C1 segment of cervical spinal cord (tissue), 14 donors: Measurements from ENCODE around the gene NKAIN4.

Experiments used
- DNase-seq, 14 donors: peaks; one replicate each; lab custom pipeline; 2025; lab: John Stamatoyannopoulos, UW

Gene NKAIN4

DNA sequence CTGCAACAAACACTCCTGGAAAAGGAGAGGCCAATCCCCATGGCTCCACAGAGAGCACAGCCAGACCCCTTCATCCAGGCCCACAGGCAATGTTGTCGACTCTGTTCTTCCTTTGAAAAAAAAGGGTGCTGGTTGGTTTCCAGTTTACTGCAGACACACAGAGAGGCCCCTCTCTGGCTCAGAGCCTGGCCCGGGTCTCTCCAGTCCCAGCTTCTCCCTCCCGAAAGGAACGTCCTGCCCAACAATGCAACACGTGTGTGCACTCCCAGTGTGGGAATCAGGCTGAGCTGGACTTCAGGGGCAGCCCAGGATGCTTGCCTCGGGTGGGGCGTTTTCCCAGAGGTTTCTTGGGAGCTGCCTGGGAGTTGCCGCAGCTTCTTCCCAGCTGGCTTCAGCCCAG, 4.5 kb upstream of the NKAIN4 start:
- DNase-seq, result no peak

DNA sequence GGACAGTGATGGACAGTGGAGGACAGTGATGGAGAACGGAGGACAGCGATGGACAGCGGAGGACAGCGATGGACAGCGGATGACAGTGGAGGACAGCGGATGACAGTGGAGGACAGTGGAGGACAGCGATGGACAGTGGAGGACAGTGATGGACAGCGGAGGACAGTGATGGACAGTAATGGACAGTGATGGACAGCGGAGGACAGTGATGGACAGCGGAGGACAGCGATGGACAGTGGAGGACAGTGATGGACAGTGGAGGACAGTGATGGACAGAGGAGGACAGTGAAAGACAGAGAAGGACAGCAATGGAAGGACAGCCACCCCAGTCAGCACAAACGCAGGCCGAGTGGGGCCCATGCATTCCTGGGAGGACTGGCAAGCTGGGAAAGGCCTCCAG, 3.4 kb upstream of the NKAIN4 start:
- no peak for DNase-seq

DNA sequence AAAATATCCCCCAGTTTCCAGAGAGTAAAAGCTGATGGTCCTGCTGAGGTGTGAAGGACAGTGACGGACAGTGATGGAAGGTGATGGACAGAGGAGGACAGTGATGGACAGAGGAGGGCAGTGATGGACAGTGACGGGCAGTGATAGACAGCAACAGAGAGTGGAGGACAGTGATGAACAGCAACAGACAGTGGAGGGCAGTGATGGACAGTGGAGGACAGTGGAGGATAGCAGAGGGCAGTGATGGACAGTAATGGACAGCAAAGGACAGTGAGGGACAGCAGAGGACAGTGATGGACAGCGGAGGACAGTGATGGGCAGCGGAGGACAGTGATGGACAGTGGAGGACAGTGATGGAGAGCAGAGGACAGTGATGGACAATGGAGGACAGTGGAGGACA, 2.7 kb upstream of the NKAIN4 start:
- no peak for DNase-seq

DNA sequence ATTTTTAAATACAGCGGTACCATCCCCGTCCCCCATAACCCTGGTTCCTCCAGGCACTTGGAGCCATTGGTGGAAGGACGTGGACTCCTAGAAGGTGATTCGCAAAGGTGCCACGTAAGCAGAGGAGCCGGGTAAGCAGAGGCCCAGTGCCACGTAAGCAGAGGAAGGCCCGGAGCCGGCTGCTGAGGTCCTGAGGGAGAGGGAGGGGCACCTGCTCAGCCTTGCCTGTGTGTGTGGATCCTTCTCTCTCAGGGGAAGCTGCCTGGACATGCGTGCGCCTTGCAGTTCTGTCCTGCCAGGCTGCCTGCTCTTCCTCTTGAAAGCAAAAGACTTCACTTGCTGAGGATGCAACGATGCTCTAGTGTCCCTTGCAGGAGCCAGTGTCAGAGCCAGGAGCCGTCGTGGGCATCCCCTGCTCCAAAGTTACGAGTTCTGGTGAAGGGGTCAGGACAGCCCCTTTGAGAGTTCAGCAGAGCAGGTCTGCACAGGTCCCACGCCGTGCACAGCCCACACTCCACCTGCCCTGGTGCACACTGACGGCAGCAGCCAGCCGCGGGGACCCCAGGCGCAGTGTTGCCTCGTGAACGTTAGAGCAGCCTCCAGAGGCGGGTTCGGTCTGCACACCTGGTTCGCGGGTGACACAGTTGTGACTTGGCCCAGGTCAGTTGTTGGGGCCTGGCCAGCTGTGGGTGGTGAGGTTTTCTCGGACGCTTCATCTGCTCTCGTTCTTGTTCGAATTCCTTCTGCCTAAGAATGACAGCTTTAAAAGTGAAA, 1.9 kb upstream of the NKAIN4 start:
- DNase-seq, result no peak

DNA sequence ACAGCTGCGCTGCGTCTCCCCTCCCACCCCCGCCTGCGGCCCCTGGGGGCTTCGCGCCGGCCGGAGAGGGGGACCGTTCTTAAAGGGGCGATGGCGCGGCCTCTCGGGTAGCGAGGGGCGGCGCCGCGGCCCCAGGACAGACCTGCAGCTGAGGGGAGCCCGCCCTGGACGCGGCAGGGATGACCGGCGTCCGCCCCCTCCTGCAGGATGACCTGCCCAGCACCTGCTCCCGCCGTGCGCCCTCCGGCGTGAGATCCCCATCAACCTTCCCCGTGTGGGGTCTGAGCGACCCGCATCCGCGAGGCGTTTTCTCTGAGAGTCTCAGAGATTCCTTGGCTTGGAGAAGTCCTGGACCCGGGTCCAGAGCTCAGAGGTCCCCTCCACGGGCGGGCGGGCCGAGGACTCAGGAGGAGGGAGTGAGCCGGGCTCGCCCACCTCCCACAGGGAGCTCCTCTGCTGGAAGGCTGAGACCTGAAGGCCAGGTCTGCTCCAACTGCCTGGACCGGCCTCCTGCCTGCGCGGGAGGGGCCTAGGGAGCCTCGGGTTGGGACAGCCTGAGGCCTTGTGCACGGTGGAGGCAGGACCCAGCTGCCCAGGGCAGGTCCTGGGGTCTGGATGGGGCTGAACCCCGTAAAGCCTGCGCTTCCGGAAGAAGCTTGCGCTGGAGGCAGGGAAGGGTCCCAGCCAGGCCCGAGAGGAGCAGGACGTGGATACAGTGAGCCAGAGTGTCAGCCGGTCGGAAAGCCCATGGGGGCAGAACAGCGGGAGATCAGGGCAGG, 532 bp upstream of the NKAIN4 start:
- DNase-seq, result no peak

DNA sequence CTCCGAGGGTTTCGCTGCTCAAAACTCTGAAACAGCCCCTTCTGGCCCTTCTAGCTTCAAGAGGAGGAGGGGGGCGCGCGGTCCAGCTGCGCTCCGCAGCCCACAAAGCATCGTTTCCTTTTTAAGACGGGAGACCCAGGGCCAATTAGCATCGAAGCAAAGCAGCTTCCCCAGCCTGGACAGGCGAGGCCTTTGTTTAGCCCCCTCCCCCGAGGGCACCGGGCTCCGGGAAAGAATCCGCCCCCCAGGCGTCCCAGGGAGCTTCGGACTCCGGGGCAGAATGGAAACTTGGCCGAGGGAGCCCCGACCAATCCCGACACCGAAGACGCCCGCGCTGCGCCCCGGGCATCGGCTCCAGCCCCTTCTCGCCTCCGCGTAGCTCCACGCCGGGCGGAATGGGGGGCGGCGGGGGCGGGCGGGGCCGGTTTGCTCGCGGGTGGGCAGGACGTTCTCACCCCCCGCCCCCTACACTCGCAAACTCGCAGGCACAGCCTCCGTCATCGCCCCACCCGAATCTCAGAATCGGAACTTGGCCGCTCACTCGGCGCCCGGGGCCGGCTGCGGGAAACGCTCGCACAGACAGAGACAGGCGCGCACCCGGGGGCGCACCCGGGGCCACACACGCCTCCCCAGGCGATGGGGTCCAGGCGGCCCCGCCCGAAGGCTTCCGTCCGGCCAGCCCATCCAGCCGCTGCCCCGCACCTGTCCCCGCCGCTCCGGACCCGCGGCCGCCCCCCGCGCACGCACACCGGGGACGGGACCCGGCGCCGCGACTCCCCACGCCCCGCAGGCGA, 628 bp downstream of the NKAIN4 start:
- peak in 6 of 14 donors; percentile 13 to 57 (median 18) for DNase-seq

DNA sequence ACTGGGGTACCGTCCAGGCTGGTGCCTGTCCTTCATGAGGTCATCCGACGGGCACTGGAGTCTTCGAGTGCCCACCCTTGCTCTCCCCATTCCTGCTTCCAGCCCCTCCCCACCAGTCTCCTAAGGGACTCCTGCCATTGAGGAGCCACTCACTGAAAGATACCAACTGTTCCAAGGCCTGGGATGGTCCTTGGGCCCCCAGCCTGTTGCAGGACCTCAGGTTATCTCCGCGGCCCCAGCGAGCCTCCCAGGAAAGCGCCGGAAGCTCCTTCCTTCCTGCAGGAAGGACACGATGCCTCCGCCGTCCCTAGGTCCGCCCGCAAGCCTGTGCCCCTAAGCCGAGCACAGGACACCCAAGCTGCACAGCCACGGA, 1.2 kb downstream of the NKAIN4 start:
- DNase-seq, result no peak

DNA sequence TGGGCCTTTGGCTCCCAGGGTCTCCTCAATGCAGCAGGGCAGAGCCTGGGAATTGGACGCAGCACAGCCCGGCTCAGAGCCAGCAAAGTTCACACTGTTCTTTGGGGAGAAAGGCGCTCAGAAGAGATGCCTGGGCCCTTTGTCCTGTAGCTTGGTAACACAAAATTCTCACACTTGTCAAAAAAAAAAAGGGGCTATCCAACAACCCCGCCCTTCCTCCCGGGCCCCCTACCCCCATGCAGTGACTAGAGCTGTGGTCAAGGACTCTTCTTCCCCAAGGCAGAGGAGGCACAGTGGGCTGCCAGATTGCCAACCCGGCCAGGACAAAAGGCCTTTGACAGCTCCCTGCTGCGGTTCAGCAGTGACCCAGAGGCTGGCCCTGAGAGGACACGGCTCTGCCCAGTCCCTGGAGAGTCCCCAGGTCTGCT, 2.0 kb downstream of the NKAIN4 start:
- DNase-seq, result peak in 10 of 14 donors; percentile 31 to 78 (median 54)

DNA sequence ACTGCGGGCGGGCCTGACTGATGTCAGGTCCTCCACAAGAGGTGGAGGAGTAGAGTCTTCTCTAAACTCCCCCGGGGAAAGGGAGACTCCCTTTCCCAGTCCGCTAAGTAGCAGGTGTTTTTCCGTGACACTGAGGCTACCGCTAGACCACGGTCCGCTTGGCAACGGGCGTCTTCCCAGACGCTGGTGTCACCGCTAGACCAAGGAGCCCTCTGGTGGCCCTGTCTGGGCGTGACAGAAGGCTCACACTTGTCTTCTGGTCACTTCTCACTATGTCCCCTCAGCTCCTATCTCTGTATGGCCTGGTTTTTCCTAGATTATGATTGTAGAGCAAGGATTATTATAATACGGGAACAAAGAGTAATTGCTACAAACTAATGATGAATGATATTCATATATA, 2.9 kb downstream of the NKAIN4 start:
- DNase-seq, result peak in 2 of 14 donors; percentile 24 to 43

DNA sequence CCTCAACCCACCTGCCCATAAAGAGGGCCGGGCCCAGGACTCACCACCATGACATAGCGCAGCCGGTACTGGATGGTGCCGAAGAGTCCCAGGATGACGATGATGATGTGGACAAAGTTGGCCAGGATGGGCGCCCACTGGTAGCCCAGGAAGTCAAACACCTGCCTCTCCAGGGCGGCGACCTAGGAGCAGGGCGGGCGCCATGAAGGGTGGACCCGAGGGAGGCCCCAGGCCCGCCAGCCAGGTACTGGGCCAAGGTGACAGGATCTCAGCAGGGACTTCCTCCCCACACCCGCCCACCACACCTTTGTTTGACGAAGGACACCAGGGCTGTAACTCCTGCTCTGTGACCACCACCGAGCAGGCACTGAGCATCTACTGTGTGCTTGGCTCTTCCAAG, 4.4 kb downstream of the NKAIN4 start:
- DNase-seq, result no peak

DNA sequence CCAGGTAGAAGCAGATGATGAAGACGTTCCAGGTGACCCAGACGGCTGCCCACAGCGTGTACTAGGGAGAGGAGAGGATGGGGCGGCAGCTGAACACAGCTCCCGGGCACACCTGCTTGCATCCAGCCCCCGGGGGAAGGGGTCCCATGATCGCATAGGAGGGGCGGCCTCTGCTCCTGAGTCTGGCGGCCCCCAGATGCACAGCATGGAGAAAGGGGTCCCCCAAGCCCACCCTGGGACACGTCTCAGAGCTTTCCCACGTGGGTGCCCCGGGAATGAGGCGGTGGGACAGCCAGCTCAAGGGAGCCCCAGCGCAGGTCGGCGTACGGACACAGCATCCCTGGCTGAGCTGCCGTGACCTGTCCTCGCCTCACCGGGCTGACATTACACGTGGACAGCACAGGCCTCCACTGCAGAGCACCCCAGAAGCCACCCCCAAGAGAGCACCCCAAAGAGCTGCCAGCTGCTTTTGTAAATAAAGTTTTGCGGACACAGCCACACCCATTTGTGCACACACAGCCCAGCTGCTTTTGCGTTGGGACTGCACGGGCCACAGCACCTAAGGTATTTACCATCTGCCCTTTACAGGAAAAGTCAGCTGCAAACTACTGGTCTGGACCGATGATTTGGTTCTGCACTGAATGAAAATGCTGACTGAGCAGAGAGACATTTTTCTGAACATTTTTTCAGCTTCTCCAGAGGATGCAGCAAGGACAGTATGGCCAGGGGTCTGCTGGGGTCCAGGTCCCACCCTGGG, 5.2 kb downstream of the NKAIN4 start:
- no peak for DNase-seq

DNA sequence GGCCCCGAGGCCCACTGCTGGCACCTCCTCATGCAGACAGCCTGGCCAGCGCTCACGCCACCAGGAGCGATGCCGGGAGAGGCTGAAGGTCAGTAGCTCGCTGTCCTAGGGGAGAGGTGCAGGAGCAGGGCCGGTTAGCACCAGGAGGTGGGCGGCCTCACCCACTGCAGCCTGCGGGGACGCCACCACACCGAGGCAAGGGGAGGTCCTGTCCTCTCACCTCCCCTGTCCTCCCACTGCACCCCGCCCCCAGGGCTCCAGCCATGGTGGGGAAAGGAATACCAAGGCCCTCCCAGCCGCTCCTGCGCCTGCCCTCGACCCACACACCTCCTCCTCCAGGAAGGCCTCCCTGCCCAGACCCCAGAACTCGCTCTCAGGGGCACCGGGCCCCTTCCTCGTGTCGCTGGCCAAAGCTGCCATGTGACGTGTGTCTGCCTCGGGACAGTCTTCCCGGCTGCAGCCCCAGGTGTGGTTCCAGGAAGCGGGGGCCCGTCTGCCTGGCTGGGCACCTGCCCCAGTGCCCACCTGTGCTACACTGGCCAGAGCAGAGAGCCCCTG, 6.5 kb downstream of the NKAIN4 start:
- no peak for DNase-seq

DNA sequence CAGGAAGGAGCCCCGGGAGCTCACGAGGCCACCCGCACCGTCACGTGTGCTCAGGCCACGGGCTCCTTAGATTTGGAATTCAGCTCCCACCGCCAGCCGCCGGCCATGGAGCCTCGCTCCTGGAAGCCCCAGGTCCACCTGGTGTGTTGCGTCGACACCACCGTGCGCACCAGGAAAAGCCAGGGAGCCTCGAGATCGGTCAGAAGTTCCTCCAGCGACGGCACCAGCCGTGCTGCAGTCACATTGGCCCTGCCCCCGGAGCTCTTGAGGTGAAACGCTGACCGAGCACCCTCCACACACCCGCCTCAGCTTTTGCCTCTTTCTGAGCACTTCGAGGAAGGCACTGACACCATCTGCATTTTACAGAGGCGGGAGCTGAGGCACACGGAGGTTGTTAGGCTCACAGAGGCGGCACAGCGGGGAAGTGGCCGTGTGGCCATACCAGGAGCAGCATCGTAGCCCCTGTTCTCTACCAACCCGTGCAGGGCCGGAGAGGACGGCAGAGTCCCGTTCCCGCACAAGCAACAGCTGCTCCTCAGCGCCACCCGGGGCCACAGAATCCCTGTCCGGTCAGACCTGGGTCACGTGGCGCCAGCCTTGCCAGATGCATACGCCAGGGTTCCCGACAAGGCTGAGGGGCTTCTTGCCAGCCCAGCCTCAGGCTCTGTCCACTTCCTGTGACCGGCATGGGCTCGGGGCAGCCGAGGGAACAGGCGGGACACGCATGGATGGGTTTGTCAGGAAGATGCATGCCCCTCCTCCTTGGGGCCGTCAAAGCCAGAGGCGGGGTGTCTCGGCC, 7.6 kb downstream of the NKAIN4 start:
- DNase-seq, result peak in 5 of 14 donors; percentile 19 to 45 (median 38)

DNA sequence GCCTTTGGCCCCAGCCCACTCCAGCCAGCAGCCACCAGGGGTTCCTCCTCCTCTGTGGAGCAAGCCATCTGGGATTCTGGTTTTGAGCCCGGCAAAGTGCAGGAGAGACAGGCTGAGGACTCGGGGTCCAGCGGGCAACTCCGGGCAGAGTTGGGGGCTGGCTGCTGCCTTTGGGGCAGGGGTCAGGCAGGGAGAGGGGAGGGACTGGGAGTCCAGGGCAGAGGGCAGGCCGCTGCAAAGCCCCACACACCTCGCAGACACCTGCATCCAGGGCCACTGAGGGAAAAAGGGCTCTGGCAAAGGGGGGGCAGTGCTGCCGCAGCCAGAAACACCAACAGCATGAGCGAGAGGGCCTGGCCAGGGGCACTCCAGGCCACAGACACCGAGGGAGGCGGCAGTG, 9.8 kb downstream of the NKAIN4 start:
- no peak for DNase-seq

DNA sequence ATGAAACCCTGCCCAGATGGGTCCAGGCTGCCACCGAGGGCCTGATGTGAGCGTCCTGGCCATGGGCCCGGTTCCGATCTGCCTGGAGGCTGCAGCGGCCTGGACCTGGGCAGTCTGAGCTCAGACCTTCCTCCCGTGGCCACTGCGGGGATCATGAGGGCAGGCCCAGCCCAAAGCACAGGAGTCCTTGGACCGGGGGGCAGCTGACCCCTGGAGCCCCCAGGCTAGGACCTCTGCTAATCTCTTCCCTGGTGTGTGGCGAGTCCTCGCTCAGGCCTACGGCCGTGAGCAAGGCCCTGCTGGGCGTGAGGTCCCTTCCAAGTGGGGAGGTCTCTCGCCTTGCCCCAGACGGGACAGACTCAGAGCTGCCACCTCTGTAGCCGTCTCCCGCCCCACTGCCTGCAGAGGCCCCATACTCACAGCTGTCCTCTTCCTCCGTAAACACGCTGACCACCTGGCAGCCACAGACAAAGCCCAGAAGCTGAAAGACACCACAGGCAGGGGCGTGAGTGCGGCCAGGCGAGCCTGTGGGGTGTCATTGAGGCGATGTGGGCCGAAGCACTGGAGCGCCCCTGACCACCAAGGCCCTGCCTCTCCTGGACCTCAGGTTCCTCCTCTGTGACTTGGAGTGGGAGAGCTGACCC, 10.5 kb downstream of the NKAIN4 start:
- no peak for DNase-seq

DNA sequence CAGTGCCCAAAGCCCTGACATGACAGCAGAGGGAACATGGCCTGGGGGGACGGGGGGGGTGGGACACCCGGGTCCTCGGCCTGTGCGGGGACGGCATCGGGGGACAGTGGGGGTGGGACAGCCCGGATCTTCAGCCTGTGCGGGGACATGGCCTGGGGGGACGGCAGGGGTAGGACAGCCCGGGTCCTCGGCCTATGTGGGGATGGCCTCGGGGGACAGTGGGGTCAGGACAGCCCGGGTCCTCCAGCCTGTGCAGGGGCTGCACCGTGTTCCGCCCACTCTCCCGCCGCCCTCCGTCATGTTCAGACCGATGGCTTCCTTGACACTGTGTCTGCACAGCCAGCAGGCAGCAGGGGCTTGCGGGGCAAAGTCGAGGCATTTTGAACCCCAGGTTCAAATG, 11.5 kb downstream of the NKAIN4 start:
- DNase-seq, result no peak

DNA sequence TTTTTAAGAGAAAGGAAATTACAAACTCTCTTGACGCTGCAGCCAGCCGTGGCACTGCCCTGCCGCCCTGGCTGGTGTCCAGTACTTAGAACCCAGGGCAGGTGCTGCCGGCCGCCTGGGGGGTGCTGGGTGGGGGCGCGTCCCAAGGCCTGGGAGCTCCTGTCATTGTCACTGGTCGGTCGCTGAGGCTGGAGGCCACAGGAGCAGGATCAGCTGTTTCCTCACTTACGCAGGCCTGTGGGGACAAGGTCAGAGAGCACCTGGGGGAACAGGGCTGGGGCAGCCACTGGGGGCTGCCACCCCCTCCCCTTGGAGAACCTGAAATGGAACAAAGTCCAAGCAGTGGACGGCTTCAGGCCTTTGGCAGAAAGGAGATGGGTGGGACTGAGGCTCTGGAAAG, 13.0 kb downstream of the NKAIN4 start:
- no peak for DNase-seq

DNA sequence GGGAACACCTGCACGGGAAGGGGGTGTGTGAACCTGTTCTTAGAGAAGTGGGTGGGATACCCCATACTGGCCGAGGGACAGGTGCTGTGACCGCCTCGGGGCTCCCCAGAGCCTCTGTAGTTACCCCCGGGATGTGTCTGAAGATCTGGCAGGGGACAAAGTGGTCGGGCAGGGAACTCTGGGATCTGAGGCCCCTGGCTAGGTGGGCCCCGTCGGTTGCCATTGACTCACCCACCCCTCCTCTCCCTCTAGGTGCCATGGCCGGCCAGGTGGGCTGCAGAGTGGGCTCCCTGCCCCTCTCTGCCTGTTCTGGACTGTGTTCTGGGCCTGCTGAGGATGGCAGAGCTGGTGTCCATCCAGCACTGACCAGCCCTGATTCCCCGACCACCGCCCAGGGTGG, 14.3 kb downstream of the NKAIN4 start:
- DNase-seq, result no peak

DNA sequence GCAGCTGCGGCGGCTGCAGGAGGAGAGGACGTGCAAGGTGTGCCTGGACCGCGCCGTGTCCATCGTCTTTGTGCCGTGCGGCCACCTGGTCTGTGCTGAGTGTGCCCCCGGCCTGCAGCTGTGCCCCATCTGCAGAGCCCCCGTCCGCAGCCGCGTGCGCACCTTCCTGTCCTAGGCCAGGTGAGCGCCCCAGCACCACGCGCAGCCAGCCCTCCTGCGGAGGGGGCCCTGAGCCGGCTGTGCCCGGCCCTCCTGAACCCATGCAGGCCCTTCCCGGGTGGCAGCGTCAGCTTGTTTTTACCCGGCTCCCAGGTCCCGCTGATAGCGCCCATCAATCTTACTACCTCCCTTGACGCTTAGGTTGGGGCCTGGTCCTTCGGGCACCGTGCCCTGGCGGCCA, 14.8 kb downstream of the NKAIN4 start:
- no peak for DNase-seq
